Measurements from ENCODE around the gene ANKRD40CL.

ANKRD40CL gene

DNA sequence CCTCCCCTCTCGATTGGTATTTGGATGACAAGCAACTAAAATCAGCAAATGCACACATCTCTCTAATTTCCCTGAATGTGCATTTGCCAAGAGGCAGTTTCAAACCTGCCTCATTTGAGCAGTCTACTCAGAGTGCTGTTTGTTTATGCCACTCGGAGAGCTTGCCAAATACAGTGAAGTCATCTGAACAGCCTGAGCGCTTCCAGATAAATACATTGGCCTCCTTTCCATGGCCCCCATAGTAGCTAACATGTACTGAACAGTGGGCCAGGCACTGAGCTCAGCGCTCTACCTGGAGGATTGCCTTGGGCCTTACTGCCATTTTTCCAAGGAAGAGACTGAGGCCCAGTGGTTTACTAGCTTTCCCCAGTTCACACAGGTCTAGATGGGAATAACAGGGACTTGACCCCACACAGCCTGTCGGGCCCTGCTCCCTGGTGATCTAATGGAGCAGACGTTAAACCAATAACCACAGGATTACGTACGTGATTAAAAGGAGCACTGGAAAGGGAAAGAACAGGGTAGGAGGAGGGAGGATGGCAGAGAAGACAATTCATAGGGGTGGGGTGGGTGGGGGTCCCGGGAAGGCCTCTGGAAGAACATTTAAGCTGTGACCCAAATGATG, 18.7 kb upstream of the ANKRD40CL start:
- DNase-seq = no peak

DNA sequence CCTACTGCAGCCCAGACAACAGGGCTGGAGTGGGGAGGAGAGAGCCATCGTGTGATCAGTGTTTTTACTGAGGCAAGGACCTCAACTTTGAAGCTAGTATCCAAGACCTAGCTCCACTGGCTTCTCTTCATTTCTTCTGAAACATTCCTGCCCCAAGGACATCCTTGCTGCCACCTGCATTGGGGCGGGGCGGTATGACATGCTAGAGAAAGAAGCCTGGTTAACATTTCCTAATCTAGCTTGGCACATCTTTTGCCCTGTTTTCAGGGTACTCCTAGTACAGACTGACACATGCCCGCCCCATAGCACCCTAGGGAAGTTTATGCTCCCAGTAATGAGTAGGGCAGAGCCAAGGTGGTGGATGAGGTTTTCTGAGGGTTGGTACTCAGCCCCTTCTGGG, 17.8 kb upstream of the ANKRD40CL start:
- DNase-seq = no peak

- DNase-seq = no peak
These were observed 16.6 kb upstream of the ANKRD40CL start for GRCh38 chr17:50783905-50784304.

DNA sequence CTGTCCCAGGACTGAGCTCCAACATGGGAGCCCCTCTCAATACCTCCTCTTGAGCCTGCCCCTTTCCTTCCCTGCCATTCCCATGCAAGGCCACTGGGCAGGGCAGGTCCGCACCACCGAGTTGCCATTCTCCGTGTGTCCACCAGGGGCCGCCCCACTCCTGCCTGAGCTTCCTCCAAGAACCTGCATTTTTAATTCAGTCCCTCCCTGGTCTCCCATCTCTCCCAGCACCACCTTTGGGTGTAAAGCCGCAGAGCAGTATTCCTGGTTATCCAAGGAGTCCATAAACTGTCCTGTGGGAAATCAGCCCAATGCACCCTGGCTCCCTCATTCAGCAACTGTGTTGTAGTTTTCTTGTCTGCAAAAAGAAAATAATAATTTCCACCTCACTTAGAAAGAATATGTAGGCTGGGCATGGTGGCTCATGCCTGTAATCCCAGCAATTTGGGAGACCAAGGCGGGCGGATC, 15.9 kb upstream of the ANKRD40CL start:
- peak; percentile 50 to 73 for DNase-seq

- DNase-seq = no peak
These were observed 13.8 kb upstream of the ANKRD40CL start for GRCh38 chr17:50781167-50781566.

- DNase-seq = no peak
These were observed 12.5 kb upstream of the ANKRD40CL start for GRCh38 chr17:50779747-50780353.

GRCh38 chr17:50778988-50779387, 11.7 kb upstream of the ANKRD40CL start:
- DNase-seq = no peak

- DNase-seq = no peak
These were observed 11.2 kb upstream of the ANKRD40CL start for GRCh38 chr17:50778471-50778870.

- no peak for DNase-seq
These were observed 8.6 kb upstream of the ANKRD40CL start for GRCh38 chr17:50775926-50776325.

DNA sequence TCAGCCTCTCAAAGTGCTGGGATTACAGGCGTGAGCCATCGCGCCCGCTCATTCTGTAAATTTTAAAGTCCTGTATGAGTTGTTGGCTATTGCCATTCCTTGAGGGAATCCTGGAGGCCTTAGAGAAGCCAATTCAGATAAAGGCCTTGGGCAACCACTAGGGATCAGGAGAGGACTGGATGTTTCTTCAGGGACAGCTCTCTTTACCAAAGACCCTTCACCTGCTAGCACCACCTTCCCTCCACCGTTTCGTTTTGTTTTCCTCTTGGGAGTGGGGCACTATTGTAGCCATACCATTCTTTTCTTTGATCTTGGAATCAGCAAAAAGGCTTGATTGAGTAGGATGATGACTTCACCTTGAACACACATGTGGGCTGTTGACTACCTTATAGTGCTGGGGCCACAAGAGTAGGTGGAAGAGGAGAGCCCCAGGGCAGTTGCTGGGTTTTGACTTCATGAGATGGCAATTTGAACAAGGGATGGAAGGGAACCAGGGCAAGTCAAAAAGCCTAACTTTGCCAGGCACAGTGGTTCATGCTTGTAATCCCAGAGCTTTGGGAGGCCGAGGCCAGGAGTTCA, 7.0 kb upstream of the ANKRD40CL start:
- DNase-seq = no peak

DNA sequence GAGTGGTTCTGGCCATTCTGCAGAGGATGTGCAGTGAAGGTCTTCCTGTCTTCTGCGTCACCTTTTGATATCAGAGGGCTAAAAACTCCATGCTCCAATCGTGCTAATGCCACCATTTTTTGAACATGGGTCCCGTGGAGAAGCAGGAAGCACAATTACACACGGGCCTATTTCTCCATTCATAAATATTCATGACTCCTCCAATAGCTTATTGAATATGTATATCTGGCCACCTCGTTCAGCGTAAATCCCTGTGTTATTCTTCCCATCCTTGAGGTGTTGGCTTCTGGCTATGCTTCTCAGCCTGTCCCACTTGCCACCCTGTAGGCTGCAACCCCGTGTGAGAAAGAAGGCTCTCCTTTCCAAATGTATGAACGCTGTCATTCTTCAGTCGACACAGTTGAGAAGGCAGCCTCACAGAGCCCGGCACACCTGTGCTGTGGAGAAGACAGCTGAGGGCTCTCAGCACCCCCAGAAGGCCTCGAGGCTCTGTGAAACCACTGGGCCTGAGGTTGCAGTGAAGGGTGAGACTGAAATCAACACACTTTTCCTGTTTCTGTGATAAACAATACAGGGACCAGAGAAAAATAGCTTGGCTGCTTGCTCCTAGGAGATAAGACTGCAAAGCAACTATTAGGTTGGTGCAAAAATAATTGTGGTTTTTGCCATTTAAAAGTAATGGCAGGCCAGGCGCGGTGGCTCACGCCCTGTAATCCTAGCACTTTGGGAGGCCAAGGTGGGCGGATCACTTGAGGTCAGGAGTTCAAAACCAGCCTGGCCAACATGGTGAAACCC, 4.9 kb upstream of the ANKRD40CL start:
- DNase-seq = no peak

GRCh38 chr17:50770346-50770745, 3.0 kb upstream of the ANKRD40CL start:
- no peak for DNase-seq

GRCh38 chr17:50769884-50770283, 2.6 kb upstream of the ANKRD40CL start:
- DNase-seq = no peak

DNA sequence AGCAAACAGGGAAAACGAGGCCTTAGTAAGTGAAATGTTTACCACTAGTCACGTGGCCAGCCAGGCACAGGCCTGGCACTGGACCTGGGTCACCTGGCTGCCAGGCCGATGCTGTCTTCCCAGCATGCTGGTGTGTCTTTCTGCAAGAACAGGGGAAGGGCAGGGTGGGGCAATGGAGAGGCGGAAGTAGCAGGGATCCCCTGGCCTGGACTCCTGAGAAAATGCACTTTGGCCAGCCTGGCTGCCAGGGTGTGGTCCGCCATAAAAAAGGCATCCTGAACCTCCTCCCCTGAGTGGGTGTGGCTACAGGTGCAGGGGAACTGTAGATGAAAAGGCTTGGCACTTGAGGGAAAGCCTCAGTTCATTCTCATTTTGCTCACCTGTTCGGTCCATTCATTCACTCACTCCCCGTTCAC, 1.0 kb upstream of the ANKRD40CL start:
- DNase-seq = no peak

DNA sequence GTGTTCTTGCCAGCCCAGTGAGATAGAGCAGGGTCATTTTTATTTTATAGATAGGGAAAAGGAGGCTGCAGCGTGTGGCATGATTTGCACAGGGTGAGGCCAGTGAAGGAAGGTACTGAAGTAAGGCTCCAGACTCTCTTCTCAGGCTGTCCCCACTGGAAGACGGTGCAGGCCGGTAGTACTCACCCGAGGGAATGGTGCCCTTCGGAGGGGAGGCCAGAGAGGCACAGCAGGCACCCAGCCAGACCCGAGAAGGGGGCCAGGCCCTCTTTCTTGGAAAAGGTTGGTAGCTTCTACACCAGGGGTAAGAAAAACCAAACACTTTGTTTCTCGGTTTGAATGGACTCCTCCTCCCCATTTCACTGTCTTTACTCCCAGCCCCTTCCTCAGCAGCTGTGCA, 288 bp downstream of the ANKRD40CL start:
- DNase-seq = no peak

GRCh38 chr17:50766222-50767023, 895 bp downstream of the ANKRD40CL start:
- DNase-seq = no peak

DNA sequence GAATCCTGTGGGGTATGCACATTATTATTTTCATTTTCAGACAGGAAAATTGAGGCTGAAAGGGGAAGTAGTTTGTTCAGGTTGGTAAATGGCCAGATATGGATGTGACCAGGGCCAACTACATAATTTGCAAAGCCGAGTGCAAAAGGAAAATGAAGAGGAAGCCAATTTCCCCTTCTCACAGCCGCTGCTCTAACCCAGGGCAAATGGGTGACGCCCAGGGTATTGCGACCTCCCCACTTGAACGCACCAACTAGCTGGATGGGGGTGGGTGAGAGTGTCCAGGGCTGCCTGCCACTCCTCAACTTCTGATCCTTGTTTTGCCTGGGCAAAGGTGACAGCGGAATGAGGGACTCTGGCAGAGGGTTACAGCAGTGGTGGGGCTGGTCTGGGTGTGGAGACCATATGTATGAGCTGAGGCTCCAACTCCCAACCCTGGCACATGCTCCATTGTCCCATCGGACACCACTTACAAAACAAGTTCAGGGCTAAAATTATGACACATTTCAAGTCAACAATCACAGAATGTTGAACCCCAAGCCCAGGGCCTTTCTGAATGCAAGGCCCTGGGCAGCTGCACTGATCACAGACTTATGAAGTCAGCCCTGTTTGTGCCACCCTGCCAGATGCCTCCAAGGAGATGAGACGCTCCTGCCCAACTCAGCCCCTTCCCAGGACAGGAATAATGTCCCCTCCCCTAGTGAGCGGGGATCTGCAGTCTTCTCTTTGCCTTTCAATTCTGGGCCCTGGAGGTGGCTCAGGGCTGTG, 1.7 kb downstream of the ANKRD40CL start:
- DNase-seq = peak; percentile 7 to 19

GRCh38 chr17:50764734-50765149, 2.6 kb downstream of the ANKRD40CL start:
- DNase-seq = no peak

DNA sequence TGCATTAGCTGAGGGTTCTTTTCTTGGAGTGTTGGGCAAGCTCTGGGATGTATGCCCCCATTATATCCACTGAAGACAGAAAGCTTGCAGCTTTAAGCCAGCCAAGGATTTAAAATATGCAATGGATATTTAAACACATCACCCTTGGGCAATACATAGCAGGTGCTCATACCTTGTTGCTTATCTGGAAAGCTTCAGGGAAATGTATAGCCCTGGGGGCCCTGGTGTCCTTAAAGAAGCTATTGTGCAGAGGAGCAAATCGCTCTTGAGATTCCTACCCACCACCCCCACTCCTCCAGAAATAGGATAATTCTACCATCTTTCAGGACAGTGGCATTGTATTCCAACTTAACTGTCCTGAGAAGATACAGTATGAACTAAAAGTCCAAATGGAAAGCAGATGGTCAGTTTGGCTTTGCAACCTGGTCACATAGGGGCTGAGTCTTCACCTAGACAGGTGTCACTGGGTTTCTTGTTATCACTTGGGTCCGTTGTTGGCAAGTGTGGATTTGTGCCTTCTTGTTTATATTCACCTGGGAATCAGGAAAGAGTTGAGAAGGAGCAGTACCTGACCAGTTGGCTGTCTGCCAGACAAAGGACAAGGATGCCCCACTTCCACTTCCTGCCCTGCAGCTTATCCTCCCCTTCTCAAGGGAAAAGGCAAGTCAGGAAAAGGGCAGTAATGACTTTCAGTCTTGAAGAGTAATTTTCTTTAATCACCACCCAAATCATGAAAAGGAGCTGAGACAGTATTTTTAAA, 3.4 kb downstream of the ANKRD40CL start:
- DNase-seq = no peak

GRCh38 chr17:50762177-50762576, 5.1 kb downstream of the ANKRD40CL start:
- DNase-seq = no peak

- DNase-seq = no peak
These were observed 8.3 kb downstream of the ANKRD40CL start for GRCh38 chr17:50758989-50759544.
